DND-41 (cell line): Measurements from ENCODE around the gene MYLK.

Experiments
- ATAC-seq: fragments of 200-7000 bp; cut with Tn5 transposase; 3 replicates; pipeline ENCODE4 v1.9.1; 2021; ENCODE audit warnings: low read depth; ENCODE audit not compliant: insufficient read depth
- DNase-seq: peaks from one replicate; pipeline ENCODE4 v3.0.0-alpha.2; 2020
- H2AFZ ChIP-seq: 2 replicates; pipeline ENCODE4 v1.6.0; 2012; ENCODE audit warnings: low read depth, low read length
- H3K27ac ChIP-seq: 2 replicates; pipeline ENCODE4 v1.5.1; 2012; ENCODE audit warnings: low read length, inconsistent platforms
- H3K27me3 ChIP-seq: fragments of 200-600 bp; sonication (generic); 2 replicates; pipeline ENCODE4 v1.6.0; 2012; ENCODE audit warnings: low read length, mild to moderate bottlenecking, inconsistent platforms; ENCODE audit not compliant: insufficient read depth, poor library complexity
- H3K36me3 ChIP-seq: 2 replicates; pipeline ENCODE4 v1.5.1; 2012; ENCODE audit warnings: low read length, inconsistent platforms; ENCODE audit not compliant: insufficient read depth
- H3K4me1 ChIP-seq: 2 replicates; pipeline ENCODE4 v1.5.1; 2012; ENCODE audit warnings: mild to moderate bottlenecking, low read length; ENCODE audit not compliant: insufficient read depth
- H3K4me2 ChIP-seq: 2 replicates; pipeline ENCODE4 v1.6.0; 2012; ENCODE audit warnings: mild to moderate bottlenecking, moderate library complexity, low read length, inconsistent platforms; ENCODE audit not compliant: insufficient read depth
- H3K4me3 ChIP-seq, 2 experiments: fragments of 200-600 bp in 1 of 2; shearing (Covaris generic) in 1 of 2; 2 replicates each; pipeline ENCODE4 v1.5.1; 2012 to 2016; ENCODE audit warnings: inconsistent platforms in 2 of 2, low read length in 2 of 2, mild to moderate bottlenecking in 2 of 2, low read depth in 1 of 2, moderate library complexity in 1 of 2
- H3K79me2 ChIP-seq: 2 replicates; pipeline ENCODE4 v1.6.0; 2012; ENCODE audit warnings: low read length, inconsistent platforms; ENCODE audit not compliant: insufficient read depth
- H3K9ac ChIP-seq: 2 replicates; pipeline ENCODE4 v1.6.0; 2012; ENCODE audit warnings: low read depth, mild to moderate bottlenecking, inconsistent platforms, low read length, moderate library complexity
- H3K9me3 ChIP-seq: 2 replicates; pipeline ENCODE4 v1.5.1; 2012; ENCODE audit warnings: low read length, moderate library complexity, mild to moderate bottlenecking, inconsistent platforms; ENCODE audit not compliant: insufficient read depth, severe bottlenecking
- H4K20me1 ChIP-seq: 2 replicates; pipeline ENCODE4 v1.6.0; 2012; ENCODE audit warnings: low read length; ENCODE audit not compliant: insufficient read depth
- EZH2 ChIP-seq: IDR thresholded peaks from 3 replicates; pipeline ENCODE4 v1.6.1; 2012; ENCODE audit warnings: borderline replicate concordance, low read depth, mild to moderate bottlenecking, moderate library complexity, low read length, inconsistent platforms; ENCODE audit not compliant: severe bottlenecking
- TF ChIP-seq, protein P1 (sequence below): IDR thresholded peaks from 2 replicates; pipeline ENCODE4 v1.5.1; 2012; ENCODE audit warnings: borderline replicate concordance, low read length, moderate library complexity, mild to moderate bottlenecking; ENCODE audit not compliant: poor library complexity, severe bottlenecking; ENCODE audit errors: extremely low read depth

MYLK gene

DNA sequence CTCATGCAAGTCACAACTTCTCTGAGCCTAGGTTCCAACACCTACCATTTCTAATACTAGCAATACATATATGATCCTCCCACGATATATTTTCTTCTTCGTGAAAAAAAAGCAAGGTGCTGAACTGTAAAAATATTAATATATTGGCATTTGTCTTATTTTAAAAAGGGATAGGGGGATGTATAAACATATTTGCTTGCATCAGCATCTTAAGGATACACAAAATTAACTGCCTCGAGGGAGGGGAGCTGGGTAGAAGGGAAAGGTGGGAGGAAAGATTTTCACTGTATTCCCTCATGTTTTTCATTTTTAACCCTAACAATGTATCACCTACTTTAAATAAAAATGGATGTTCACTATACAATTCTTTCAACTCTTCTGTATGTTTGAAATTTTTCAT is 300.6 kb downstream of the MYLK start:
- peaks cover 40% of the 10 kb centered on the region for H3K36me3 ChIP-seq
- TF ChIP-seq, protein P1, sequence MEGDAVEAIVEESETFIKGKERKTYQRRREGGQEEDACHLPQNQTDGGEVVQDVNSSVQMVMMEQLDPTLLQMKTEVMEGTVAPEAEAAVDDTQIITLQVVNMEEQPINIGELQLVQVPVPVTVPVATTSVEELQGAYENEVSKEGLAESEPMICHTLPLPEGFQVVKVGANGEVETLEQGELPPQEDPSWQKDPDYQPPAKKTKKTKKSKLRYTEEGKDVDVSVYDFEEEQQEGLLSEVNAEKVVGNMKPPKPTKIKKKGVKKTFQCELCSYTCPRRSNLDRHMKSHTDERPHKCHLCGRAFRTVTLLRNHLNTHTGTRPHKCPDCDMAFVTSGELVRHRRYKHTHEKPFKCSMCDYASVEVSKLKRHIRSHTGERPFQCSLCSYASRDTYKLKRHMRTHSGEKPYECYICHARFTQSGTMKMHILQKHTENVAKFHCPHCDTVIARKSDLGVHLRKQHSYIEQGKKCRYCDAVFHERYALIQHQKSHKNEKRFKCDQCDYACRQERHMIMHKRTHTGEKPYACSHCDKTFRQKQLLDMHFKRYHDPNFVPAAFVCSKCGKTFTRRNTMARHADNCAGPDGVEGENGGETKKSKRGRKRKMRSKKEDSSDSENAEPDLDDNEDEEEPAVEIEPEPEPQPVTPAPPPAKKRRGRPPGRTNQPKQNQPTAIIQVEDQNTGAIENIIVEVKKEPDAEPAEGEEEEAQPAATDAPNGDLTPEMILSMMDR, result no peak
- no peak for TF ChIP-seq EZH2
- no peak for ATAC-seq
- H3K27ac ChIP-seq, result no peak overlapping the region
- H4K20me1 ChIP-seq, result 0 out of 2 replicates have a peak, but pooled peaks cover 2% of the 10 kb centered on the region
- peak overlapping the region; percentile 86 for H3K4me2 ChIP-seq
- no peak for DNase-seq
- 0 out of 2 replicates have a peak overlapping the region, but pooled peaks have one; percentile 69 for H3K9ac ChIP-seq
- peaks cover 39% of the 10 kb centered on the region for H3K4me1 ChIP-seq
- peaks cover 37% of the 10 kb centered on the region for H3K79me2 ChIP-seq
- peak overlapping the region; percentile 73 to 85; a peak in 2 of 4 replicates for H3K4me3 ChIP-seq
- peaks cover 2% of the 10 kb centered on the region for H3K9me3 ChIP-seq
- H3K27me3 ChIP-seq, result no peaks in the 10 kb centered on the region
- H2AFZ ChIP-seq, result no peak overlapping the region

DNA sequence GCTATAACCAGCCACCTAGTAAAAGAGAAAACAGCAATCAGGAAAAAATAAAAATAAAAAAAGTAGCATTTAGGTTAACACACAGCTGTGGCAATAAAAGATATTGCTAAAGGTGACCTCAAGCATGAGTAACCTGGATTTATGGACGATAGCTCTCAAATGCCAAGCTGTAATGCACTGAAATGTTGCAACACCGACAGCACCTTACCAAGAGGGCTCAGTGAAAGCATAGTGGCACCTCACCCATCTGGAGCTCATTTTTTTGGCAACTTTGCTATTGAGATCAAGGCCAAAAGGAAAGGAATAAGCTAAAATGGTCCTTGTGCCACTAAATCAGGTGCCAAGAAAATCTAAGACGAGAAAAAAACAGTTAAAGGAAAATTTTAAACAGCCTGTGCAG is 301.8 kb downstream of the MYLK start:
- H3K4me2 ChIP-seq, result peak overlapping the region; percentile 86; the same call in 1 of the 2 replicates
- no peak overlapping the region; a peak in 1 of 4 replicates for H3K4me3 ChIP-seq
- H3K4me1 ChIP-seq, result peaks cover 39% of the 10 kb centered on the region
- DNase-seq (no peak), ATAC-seq (no peak)
- peaks cover 32% of the 10 kb centered on the region for H3K79me2 ChIP-seq
- H3K9me3 ChIP-seq, result no peaks in the 10 kb centered on the region
- TF ChIP-seq EZH2, result no peak
- TF ChIP-seq, protein P1, result no peak
- 0 out of 2 replicates have a peak, but pooled peaks cover 2% of the 10 kb centered on the region for H4K20me1 ChIP-seq
- H3K27ac ChIP-seq, result no peak overlapping the region
- no peak overlapping the region for H3K9ac ChIP-seq
- H2AFZ ChIP-seq, result no peak overlapping the region
- no peaks in the 10 kb centered on the region for H3K27me3 ChIP-seq
- peaks cover 38% of the 10 kb centered on the region for H3K36me3 ChIP-seq

DNA sequence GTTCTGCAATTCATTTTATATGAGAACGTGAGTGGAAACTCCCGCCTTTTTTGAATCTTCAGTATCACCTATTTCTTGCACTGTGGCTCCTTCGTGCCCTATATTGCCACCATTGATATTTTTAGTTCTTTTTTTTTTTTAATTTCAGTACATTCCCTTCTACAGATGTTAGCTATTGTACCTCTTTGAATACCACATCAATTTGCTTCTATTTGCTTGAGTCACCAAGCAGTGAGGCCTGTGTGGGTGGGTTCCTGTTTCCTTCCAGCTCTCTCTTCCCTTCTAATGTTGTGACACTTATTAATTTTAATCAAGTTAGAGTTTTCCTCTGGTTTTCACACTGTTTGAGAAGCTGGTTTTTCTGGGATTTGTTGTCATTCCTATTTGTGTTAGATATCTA is 308.0 kb downstream of the MYLK start:
- DNase-seq, result no peak
- ATAC-seq, result no peak
- Histone ChIP-seq H3K27ac (no peak overlapping the region), H3K27me3 (no peaks in the 10 kb centered on the region), H3K4me2 (no peak overlapping the region), H3K36me3 (peaks cover 29% of the 10 kb centered on the region; the same call in 1 of the 2 replicates), H2AFZ (no peak overlapping the region), H3K79me2 (no peaks in the 10 kb centered on the region), H3K4me3 (no peak overlapping the region), H3K9me3 (no peaks in the 10 kb centered on the region), H3K4me1 (no peaks in the 10 kb centered on the region), H4K20me1 (no peaks in the 10 kb centered on the region; the same call in 1 of the 2 replicates), H3K9ac (no peak overlapping the region)
- TF ChIP-seq EZH2, result no peak
- TF ChIP-seq, protein P1, result no peak

DNA sequence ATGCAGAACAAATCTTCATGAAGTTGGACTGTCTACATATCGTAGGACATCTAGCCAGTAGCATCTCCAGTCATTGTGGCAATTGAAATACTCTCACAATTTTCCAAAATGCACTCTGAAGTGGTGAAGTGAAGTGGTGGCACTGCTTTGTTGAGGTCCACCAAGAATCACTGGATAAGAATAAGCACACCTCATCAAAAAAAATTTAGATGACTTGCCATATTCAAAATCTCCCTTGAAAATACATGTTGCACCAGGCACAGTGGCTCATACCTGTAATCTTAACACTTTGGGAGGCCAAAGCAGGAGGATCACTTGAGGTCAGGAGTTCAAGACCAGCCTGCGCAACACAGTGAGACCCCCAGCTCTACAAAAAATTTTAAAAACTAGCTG is 312.2 kb downstream of the MYLK start:
- Histone ChIP-seq H3K27me3 (no peaks in the 10 kb centered on the region), H3K27ac (no peak overlapping the region), H4K20me1 (peaks cover 5% of the 10 kb centered on the region; the same call in 1 of the 2 replicates), H3K9me3 (no peaks in the 10 kb centered on the region), H3K79me2 (peaks cover 3% of the 10 kb centered on the region; the same call in 1 of the 2 replicates), H2AFZ (no peak overlapping the region), H3K4me2 (no peak overlapping the region), H3K9ac (no peak overlapping the region), H3K4me3 (no peak overlapping the region), H3K36me3 (peaks cover 5% of the 10 kb centered on the region; the same call in 1 of the 2 replicates), H3K4me1 (no peaks in the 10 kb centered on the region)
- ATAC-seq (no peak), DNase-seq (no peak)
- TF ChIP-seq, protein P1, result no peak
- TF ChIP-seq EZH2, result no peak
